ENCODE results near the gene PLAC8. TPM values are rescaled to one million over a fixed set of nuclear protein-coding genes. Genes with fewer than 3 reads are reported as not detected.

Gene PLAC8
- total and polyA plus RNA-seq, 2 of the 8 experiments (the other 6 are each of a cell fraction or from before 2014, with no cell fraction given): 0.98 to 1.1 TPM

GRCh38 chr4:83112678-83113428, 1.7 kb downstream of the PLAC8 start:
- WGBS, 2 experiments (ENCODE audit: extremely low coverage in 1 of 2, insufficient coverage in 1 of 2, insufficient read length in 1 of 2, insufficient replicate concordance in 2 of 2, low coverage in 1 of 2, low lambda C conversion rate in 2 of 2, missing lambda C conversion rate in 1 of 2): 87% methylated on average over 16 of the region's 16 CpGs; no CpG with 5 or more reads in 1 of the 2 experiments
- H2BK12ac ChIP-seq (ENCODE audit: low read depth, low read length): 0 out of 2 replicates have a peak overlapping the region, but pooled peaks have one; percentile 55
- no peaks in the 10 kb centered on the region for H3K79me1 ChIP-seq (ENCODE audit: low read depth, low read length)
- no peaks in the 10 kb centered on the region for H4K20me1 ChIP-seq (replicated peaks in 1 of 2; ENCODE audit: control insufficient read depth in 1 of 2, insufficient read depth in 2 of 2, low read length in 2 of 2)
- no peaks in the 10 kb centered on the region for H3K79me2 ChIP-seq (ENCODE audit: control insufficient read depth in 1 of 2, insufficient read depth in 2 of 2, low read length in 2 of 2)
- POLR2A ChIA-PET (ENCODE audit: partially characterized antibody): no interaction called here
- no peak overlapping the region for H3K18ac ChIP-seq (ENCODE audit: extremely low read depth, low read length)
- DNase-seq (ENCODE audit: low read depth in 1 of 2, low spot score in 2 of 2): no peak
- H3K4ac ChIP-seq (replicated peaks; ENCODE audit: insufficient read length, low read depth, low read length): no peak overlapping the region
- no peak overlapping the region for H3K9ac ChIP-seq (replicated peaks in 1 of 4; ENCODE audit: extremely low read depth in 1 of 4, low read depth in 3 of 4, low read length in 3 of 4)
- H3K23ac ChIP-seq (ENCODE audit: insufficient read length): no peak overlapping the region
- no peak overlapping the region for H4K5ac ChIP-seq (ENCODE audit: insufficient read length, low read depth, low read length)
- no peaks in the 10 kb centered on the region for H3K36me3 ChIP-seq (ENCODE audit: control insufficient read depth in 2 of 4, insufficient read depth in 4 of 4, low read length in 3 of 4)
- H2AK5ac ChIP-seq (ENCODE audit: low read depth, low read length): no peak overlapping the region
- CTCF ChIA-PET (ENCODE audit: partially characterized antibody): interaction anchor here (0.7 to 0.9 kb wide), 7 partner anchors 9 to 529 kb away, joined by 3 to 8 read pairs (median 3); no protein-coding TSS in a partner anchor
- peak overlapping the region; percentile 25; the same call in 1 of the 2 replicates for H2BK15ac ChIP-seq (ENCODE audit: low read length)
- no peak overlapping the region for H3K27ac ChIP-seq (ENCODE audit: low read depth, low read length)
- H4K8ac ChIP-seq (ENCODE audit: extremely low read depth, insufficient read depth, low read length): no peak overlapping the region
- TF ChIP-seq YY1 (IDR thresholded peaks at IDR 0.05; ENCODE audit: low read depth, low read length) (no peak), JUN (IDR thresholded peaks at IDR 0.05; ENCODE audit: low read depth, low read length) (no peak), CREB1 (IDR thresholded peaks at IDR 0.05) (no peak)
- no peaks in the 10 kb centered on the region for H3K9me3 ChIP-seq (ENCODE audit: insufficient read depth in 2 of 2, low read depth in 1 of 2, low read length in 1 of 2)
- no peak overlapping the region for H3K4me3 ChIP-seq (ENCODE audit: extremely low read depth in 1 of 4, insufficient read depth in 2 of 4, low read depth in 3 of 4, low read length in 4 of 4)
- H4K91ac ChIP-seq (replicated peaks; ENCODE audit: insufficient read length, low read length): no peak overlapping the region
- H3K4me1 ChIP-seq (replicated peaks in 1 of 4; ENCODE audit: control insufficient read depth in 3 of 4, insufficient read depth in 4 of 4, low read length in 3 of 4): peaks cover 0 to 13% (median 0%) of the 10 kb centered on the region in 4 experiments; a peak in 3 of 7 replicates
- no peak overlapping the region for H2BK5ac ChIP-seq (ENCODE audit: low read depth, low read length)
- H2BK120ac ChIP-seq (replicated peaks; ENCODE audit: low read depth, low read length): no peak overlapping the region
- H2AFZ ChIP-seq (ENCODE audit: low read length): no peak overlapping the region; the same call in 1 of the 2 replicates
- no peak overlapping the region for H3K4me2 ChIP-seq (ENCODE audit: insufficient read depth in 1 of 2, low read depth in 2 of 2, low read length in 2 of 2)
- no peak for FAIRE-seq
- H3K27me3 ChIP-seq (replicated peaks in 1 of 4; ENCODE audit: control insufficient read depth in 3 of 4, extremely low read depth in 1 of 4, insufficient read depth in 3 of 4, low read length in 3 of 4): peaks cover 0 to 10% (median 2%) of the 10 kb centered on the region in 4 experiments; a peak in 4 of 7 replicates
- no peak overlapping the region for H3K14ac ChIP-seq (ENCODE audit: insufficient read length)
- H3K23me2 ChIP-seq (ENCODE audit: low read depth, low read length): peaks cover 4% of the 10 kb centered on the region; the same call in 1 of the 2 replicates
- H2BK20ac ChIP-seq (ENCODE audit: low read length): no peak overlapping the region
- H3K56ac ChIP-seq (replicated peaks; ENCODE audit: insufficient read length, low read depth, low read length): no peak overlapping the region
